ENCODE measurements around the gene TRIM26. TPM values are rescaled to one million over a fixed set of nuclear protein-coding genes. Genes with fewer than 3 reads are reported as not detected.

TRIM26 gene
- total and polyA plus RNA-seq, 2 donors (not counting 3 experiments of a cell fraction or from before 2014, with no cell fraction given) = 30.4 to 34.5 TPM

GRCh38 chr6:30227763-30228487, 14.7 kb upstream of the TRIM26 start:
- FAIRE-seq (no peak), DNase-seq (ENCODE audit: low read depth, low spot score) (no peak)
- Histone ChIP-seq H3K9me3 (replicated peaks; ENCODE audit: control insufficient read depth, insufficient read depth, low read length) (no peaks in the 10 kb centered on the region), H3K9ac (replicated peaks; ENCODE audit: extremely low read depth, insufficient read depth, low read length) (no peak overlapping the region), H3K4me1 (ENCODE audit: control insufficient read depth, extremely low read depth, insufficient read depth, low read length) (no peaks in the 10 kb centered on the region), H2AFZ (ENCODE audit: low read depth, low read length) (no peak overlapping the region), H3K9me1 (replicated peaks; ENCODE audit: control insufficient read depth, extremely low read depth, insufficient read depth, low read length) (no peaks in the 10 kb centered on the region), H3K27me3 (ENCODE audit: control insufficient read depth in 2 of 2, insufficient read depth in 2 of 2, low read length in 2 of 2) (peaks cover 12 to 26% of the 10 kb centered on the region in 2 experiments), H3K4me2 (ENCODE audit: insufficient read depth, low read length) (no peak overlapping the region), H3K4me3 (replicated peaks in 1 of 3; ENCODE audit: insufficient read depth in 1 of 3, low read depth in 1 of 3, low read length in 3 of 3) (no peak overlapping the region), H3K36me3 (ENCODE audit: control insufficient read depth in 2 of 2, extremely low read depth in 1 of 2, insufficient read depth in 2 of 2, low read length in 2 of 2) (no peaks in the 10 kb centered on the region), H4K20me1 (replicated peaks; ENCODE audit: control insufficient read depth, extremely low read depth, insufficient read depth, low read length) (no peaks in the 10 kb centered on the region), H3K79me2 (ENCODE audit: control insufficient read depth, insufficient read depth, low read length) (no peaks in the 10 kb centered on the region), H3K27ac (ENCODE audit: insufficient read depth, low read depth, low read length) (no peak overlapping the region)
- BruUV-seq (replicated peaks) = no TSS peak
- dilution Hi-C loops (cut with MboI; ENCODE audit: extremely low pct_ligation_motif_present, low sequenced_read_pairs) = no loop called here
- intact Hi-C loops (cut with micrococcal nuclease) = no loop called here
- no peak for TF ChIP-seq CTCF (IDR thresholded peaks at IDR 0.05; ENCODE audit: extremely low read depth in 1 of 2, insufficient read depth in 1 of 2, low read depth in 1 of 2, low read length in 2 of 2)
- no peak for TF ChIP-seq GATA2 (IDR thresholded peaks at IDR 0.05; ENCODE audit: insufficient read depth, insufficient read length, low read depth, low read length)
- no peak for TF ChIP-seq FOS (IDR thresholded peaks at IDR 0.05; ENCODE audit: borderline replicate concordance, insufficient read depth, low read length)
- TF ChIP-seq MAX (IDR thresholded peaks at IDR 0.05; ENCODE audit: insufficient read depth, insufficient read length) = no peak
- TF ChIP-seq MYC (IDR thresholded peaks at IDR 0.05; ENCODE audit: low read depth, low read length) = no peak
- no peak for TF ChIP-seq POLR2AphosphoS5 (IDR thresholded peaks at IDR 0.05; ENCODE audit: insufficient read depth, low read depth, low read length)
- no peak for TF ChIP-seq JUN (IDR thresholded peaks at IDR 0.05; ENCODE audit: borderline replicate concordance, insufficient read depth, insufficient read length, low read depth)
- no peak for TF ChIP-seq EZH2 (IDR thresholded peaks at IDR 0.05; ENCODE audit: borderline replicate concordance, low read depth, low read length, severe bottlenecking)
- TF ChIP-seq POLR2A (IDR thresholded peaks at IDR 0.05; ENCODE audit: low read depth, low read length) = no peak
- ChIA-PET CTCF (interaction anchor here (1.0 to 3.2 kb wide), 3 partner anchors 9 to 12 kb away, joined by 5 to 27 read pairs (median 6); no protein-coding TSS in a partner anchor), POLR2A (no interaction called here)
